Activated CD4-positive, alpha-beta T cell treated with anti-CD3 and anti-CD28 coated beads, Interleukin-2, amount 10 ng/mL, durations not matched to agents 7 days and 5 days (primary cell): ENCODE measurements around the gene FLNC. TPM values are rescaled to one million over a fixed set of nuclear protein-coding genes. Genes with fewer than 3 reads are reported as not detected.
A peak's percentile ranks its signal among the peaks of the same experiment; 100 is the strongest.

Experiments used
- CTCF ChIA-PET: fragments of 350-600 bp; sonication (Branson Sonifier 250); formaldehyde crosslinking; loops from one replicate; lab custom pipeline; 2021; ENCODE audit warnings: antibody characterized with exemption; lab: Charles Lee
- POLR2A ChIA-PET: fragments of 350-600 bp; sonication (Branson Sonifier 250); formaldehyde crosslinking; loops from one replicate; lab custom pipeline; 2021; ENCODE audit warnings: antibody characterized with exemption; lab: Charles Lee
- DNase-seq: peaks from one replicate; pipeline ENCODE4 v3.0.0-alpha.2; 2020
- H3K27ac Mint-ChIP-seq: one replicate; pipeline ENCODE4 v1.8.0; 2021; ENCODE audit warnings: mild to moderate bottlenecking, moderate library complexity, mixed read lengths
- H3K27me3 Mint-ChIP-seq: one replicate; pipeline ENCODE4 v1.8.0; 2021; ENCODE audit warnings: mixed read lengths
- H3K36me3 Mint-ChIP-seq: one replicate; pipeline ENCODE4 v1.8.0; 2021; ENCODE audit warnings: low read depth, mixed read lengths
- H3K4me1 Mint-ChIP-seq: one replicate; pipeline ENCODE4 v1.8.0; 2021; ENCODE audit warnings: mixed read lengths
- H3K4me3 Mint-ChIP-seq: one replicate; pipeline ENCODE4 v1.8.0; 2021; ENCODE audit warnings: mild to moderate bottlenecking, moderate library complexity, mixed read lengths
- H3K9me3 Mint-ChIP-seq: one replicate; pipeline ENCODE4 v1.8.0; 2021; ENCODE audit warnings: mixed read lengths
- total RNA-seq, 2 experiments: library from RNA; stranded (reverse); gene quantifications; one replicate each; pipeline ENCODE4 v1.2.3, GENCODE V29; 2021

Gene FLNC
- total RNA-seq: not detected

DNA sequence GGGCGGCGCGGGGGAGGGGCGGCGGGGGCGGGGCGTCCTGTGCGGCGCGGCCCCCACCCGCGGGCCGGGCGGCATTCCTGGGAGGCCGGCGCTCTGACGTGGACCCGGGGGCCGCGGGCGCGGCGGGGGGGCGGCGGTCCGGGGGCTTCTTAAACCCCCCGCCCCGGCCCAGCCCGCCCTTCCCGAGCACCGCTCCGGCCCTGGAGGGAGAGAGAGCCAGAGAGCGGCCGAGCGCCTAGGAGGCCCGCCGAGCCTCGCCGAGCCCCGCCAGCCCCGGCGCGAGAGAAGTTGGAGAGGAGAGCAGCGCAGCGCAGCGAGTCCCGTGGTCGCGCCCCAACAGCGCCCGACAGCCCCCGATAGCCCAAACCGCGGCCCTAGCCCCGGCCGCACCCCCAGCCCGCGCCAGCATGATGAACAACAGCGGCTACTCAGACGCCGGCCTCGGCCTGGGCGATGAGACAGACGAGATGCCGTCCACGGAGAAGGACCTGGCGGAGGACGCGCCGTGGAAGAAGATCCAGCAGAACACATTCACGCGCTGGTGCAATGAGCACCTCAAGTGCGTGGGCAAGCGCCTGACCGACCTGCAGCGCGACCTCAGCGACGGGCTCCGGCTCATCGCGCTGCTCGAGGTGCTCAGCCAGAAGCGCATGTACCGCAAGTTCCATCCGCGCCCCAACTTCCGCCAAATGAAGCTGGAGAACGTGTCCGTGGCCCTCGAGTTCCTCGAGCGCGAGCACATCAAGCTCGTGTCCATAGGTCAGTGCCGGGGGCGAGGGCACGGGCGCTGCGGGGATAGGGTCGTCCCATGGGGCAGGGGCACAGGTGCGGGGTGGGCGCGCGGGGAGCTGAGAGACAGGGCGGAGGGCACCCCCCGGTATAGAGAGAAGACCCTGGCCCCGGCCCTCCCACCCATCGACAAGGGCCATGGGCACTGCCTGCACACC lies at the start of gene FLNC:
FLNC (plus strand) TSS at position 176 of the 947 bp plus-strand sequence; CDS start at position 408, 232 bp downstream.
- Mint-ChIP-seq H3K4me1 (peaks cover 14% of the 10 kb centered on the region), H3K4me3 (peak within 1 kb of the TSS; percentile 34), H3K9me3 (no peaks in the 10 kb centered on the region), H3K27ac (no peak within 1 kb of the TSS), H3K27me3 (peaks cover 37% of the 10 kb centered on the region), H3K36me3 (no peaks in the 10 kb centered on the region)
- ChIA-PET POLR2A (no interaction called here), CTCF (interaction anchor here (1.3 kb wide), 1 partner anchor 11 kb away, joined by 5 read pairs; no protein-coding TSS in a partner anchor)
- DNase-seq: peak; percentile 32

DNA sequence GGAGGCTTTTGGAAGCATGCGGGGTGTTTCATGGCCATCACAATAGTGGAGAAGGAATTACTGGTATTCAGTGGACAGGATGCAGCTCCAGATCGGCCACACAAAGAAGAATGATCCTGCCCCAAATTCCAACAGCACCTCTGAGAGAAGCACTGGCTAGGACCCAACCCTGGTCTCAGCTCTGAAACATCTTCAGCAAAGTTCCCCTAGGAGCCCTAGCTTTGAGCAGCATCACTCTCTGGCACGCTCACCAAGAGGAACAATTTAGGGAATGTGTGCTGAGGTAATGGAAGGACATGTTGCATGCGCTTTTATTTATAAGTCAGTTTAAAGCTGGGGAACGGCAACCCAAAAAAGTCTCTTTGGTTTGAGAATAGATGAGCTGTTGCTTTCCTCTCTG lies 49.1 kb upstream of the FLNC start:
- peaks cover 16% of the 10 kb centered on the region for H3K27me3 Mint-ChIP-seq
- no peak overlapping the region for H3K4me3 Mint-ChIP-seq
- H3K27ac Mint-ChIP-seq: no peak overlapping the region
- DNase-seq: no peak
- peaks cover 14% of the 10 kb centered on the region for H3K9me3 Mint-ChIP-seq
- H3K36me3 Mint-ChIP-seq: peaks cover 4% of the 10 kb centered on the region
- ChIA-PET POLR2A (no interaction called here), CTCF (interaction anchor here (0.5 kb wide), 1 partner anchor 307 kb away, joined by 4 read pairs; no protein-coding TSS in a partner anchor)
- H3K4me1 Mint-ChIP-seq: no peaks in the 10 kb centered on the region

- ChIA-PET POLR2A (no interaction called here), CTCF (no interaction called here)
Observed at GRCh38 chr7:128781851-128782250, 48.4 kb upstream of the FLNC start.

DNA sequence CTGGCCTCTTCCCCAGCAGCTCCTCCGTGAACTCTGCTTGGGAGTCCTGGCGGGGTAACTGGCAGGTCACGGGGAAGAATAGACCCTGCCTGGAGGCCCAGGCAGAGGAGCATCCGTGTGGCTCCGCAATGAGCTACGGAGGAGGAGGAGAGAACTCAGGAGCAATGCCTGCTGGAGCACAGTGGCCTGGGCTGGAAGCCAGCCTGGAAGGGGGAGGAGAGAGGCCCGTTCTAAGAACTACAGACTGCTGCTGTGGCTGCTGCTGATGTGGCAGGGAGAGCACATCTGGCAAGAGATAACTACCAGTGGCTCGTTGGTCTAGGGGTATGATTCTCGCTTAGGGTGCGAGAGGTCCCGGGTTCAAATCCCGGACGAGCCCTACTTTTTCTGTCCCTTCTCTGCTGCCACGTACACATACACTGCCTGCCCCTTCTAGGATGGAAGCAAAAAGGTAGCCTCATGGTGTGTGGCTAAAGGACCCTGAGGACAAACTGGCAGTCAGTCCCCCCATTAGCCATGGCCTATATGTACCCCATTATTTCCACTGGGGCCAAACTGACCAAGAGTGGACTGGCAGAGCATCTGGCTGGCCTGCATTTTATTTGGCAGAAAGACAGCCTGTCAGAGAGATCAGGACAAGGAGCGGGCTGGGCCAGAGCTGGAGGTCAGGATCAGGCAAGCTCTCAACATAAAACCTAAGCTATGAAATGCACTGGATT lies 46.9 kb upstream of the FLNC start:
- ChIA-PET POLR2A (no interaction called here), CTCF (interaction anchor here (0.8 to 1.2 kb wide), 2 partner anchors 12 to 14 kb away, joined by 3 read pairs; no protein-coding TSS in a partner anchor)
- Mint-ChIP-seq H3K9me3 (no peaks in the 10 kb centered on the region), H3K4me3 (no peak overlapping the region), H3K36me3 (no peaks in the 10 kb centered on the region), H3K4me1 (no peaks in the 10 kb centered on the region), H3K27me3 (peaks cover 25% of the 10 kb centered on the region), H3K27ac (no peak overlapping the region)
- DNase-seq: no peak

More at GRCh38 chr7:128781851-128782250, 48.4 kb upstream of the FLNC start:
- Mint-ChIP-seq H3K4me3 (no peak overlapping the region), H3K27ac (no peak overlapping the region), H3K27me3 (peaks cover 19% of the 10 kb centered on the region), H3K36me3 (peaks cover 3% of the 10 kb centered on the region), H3K4me1 (no peaks in the 10 kb centered on the region), H3K9me3 (peaks cover 13% of the 10 kb centered on the region)
- no peak for DNase-seq

DNA sequence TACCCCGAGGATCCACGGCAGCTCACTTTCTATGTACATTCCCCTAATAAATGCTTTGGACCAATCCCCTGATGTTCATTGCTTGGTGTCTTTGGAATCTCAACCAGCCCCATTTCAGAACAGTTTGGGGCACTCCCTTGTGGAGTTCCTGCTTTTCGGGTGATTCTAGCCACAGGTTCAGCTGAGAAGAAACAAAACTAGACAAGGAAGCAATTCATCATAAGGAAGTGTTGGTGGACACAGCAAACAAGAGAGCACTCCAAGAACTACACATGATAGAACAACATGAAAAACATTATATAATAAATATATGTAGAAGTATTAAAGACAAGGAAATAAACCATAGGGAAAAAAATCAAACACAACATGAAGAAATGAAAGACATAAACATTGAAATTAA lies 44.5 kb upstream of the FLNC start:
- Mint-ChIP-seq H3K36me3 (no peaks in the 10 kb centered on the region), H3K27me3 (peaks cover 44% of the 10 kb centered on the region), H3K9me3 (no peaks in the 10 kb centered on the region), H3K4me3 (no peak overlapping the region), H3K4me1 (peaks cover 4% of the 10 kb centered on the region), H3K27ac (no peak overlapping the region)
- POLR2A ChIA-PET: no interaction called here
- CTCF ChIA-PET: interaction anchor here (1.5 kb wide), 1 partner anchor 16 kb away, joined by 7 read pairs; no protein-coding TSS in a partner anchor
- DNase-seq: no peak

GRCh38 chr7:128788446-128789412 lies 41.5 kb upstream of the FLNC start:
- peaks cover 42% of the 10 kb centered on the region for H3K27me3 Mint-ChIP-seq
- H3K9me3 Mint-ChIP-seq: no peaks in the 10 kb centered on the region
- no peak for DNase-seq
- no peak overlapping the region for H3K4me3 Mint-ChIP-seq
- POLR2A ChIA-PET: no interaction called here
- H3K27ac Mint-ChIP-seq: no peak overlapping the region
- H3K4me1 Mint-ChIP-seq: peaks cover 10% of the 10 kb centered on the region
- no peaks in the 10 kb centered on the region for H3K36me3 Mint-ChIP-seq
- CTCF ChIA-PET: interaction anchor here (1.2 kb wide), 1 partner anchor 298 kb away, joined by 3 read pairs; no protein-coding TSS in a partner anchor

- no peaks in the 10 kb centered on the region for H3K36me3 Mint-ChIP-seq
- H3K27me3 Mint-ChIP-seq: peaks cover 35% of the 10 kb centered on the region
- H3K27ac Mint-ChIP-seq: peak overlapping the region; percentile 75
- no peaks in the 10 kb centered on the region for H3K9me3 Mint-ChIP-seq
- ChIA-PET CTCF (no interaction called here), POLR2A (no interaction called here)
- peak overlapping the region; percentile 73 for H3K4me3 Mint-ChIP-seq
- H3K4me1 Mint-ChIP-seq: peaks cover 10% of the 10 kb centered on the region
- DNase-seq: no peak
Observed at GRCh38 chr7:128790315-128791041, 39.7 kb upstream of the FLNC start.

DNA sequence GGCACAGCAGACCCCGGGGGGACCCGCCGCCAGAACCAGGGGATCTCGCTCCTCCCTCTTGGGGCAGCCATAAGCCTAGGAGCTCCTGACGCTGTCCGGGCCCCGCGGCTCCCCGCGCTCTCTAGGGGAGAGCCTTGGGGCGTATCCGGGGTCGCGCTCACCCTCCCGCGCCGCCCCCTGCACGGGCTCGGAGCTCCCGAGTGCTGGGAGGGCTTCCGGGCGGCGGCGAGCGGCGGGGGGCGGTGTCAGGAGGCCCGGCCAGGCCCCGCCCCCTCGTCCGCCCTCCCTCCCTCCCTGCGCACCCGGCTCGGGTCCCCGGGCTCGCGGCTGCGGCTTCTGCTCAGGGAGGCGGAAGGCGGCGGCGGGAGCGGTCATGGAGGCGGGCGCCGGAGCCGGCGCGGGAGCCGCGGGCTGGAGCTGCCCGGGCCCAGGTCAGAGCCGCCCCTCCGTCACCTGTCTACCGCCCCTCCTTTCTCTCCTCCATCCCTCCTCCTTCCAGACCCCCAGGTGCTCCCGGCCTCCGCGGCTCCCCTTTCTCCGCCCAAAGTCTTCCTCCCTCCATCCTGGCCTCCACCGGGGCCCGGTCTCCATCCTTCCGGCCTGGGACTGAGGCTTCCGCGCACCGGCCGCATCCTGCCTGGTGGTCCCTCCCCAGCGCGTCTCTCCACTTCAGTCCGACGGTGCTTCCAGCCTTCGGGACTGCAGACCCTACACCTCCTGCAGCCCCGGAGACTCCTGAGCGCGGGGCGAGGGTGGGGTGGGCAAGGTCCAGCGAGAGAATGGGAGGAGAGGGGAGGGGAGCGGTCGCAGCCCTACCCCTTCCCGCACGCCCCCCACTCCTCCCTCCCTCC lies 38.9 kb upstream of the FLNC start, which contains the start of gene CCDC136:
CCDC136 (plus strand) TSS at position 848 of the 851 bp plus-strand sequence. CDS start 444 bp downstream, outside the sequence.
- peak within 1 kb of the TSS; percentile 81 for H3K4me3 Mint-ChIP-seq
- ChIA-PET POLR2A (no interaction called here), CTCF (interaction anchor here (1.3 kb wide), 1 partner anchor 15 kb away, joined by 3 read pairs; no protein-coding TSS in a partner anchor)
- H3K27ac Mint-ChIP-seq: peak within 1 kb of the TSS; percentile 78
- DNase-seq: peak; percentile 76
- H3K36me3 Mint-ChIP-seq: no peaks in the 10 kb centered on the region
- H3K27me3 Mint-ChIP-seq: peaks cover 27% of the 10 kb centered on the region
- H3K9me3 Mint-ChIP-seq: no peaks in the 10 kb centered on the region
- H3K4me1 Mint-ChIP-seq: peaks cover 10% of the 10 kb centered on the region

DNA sequence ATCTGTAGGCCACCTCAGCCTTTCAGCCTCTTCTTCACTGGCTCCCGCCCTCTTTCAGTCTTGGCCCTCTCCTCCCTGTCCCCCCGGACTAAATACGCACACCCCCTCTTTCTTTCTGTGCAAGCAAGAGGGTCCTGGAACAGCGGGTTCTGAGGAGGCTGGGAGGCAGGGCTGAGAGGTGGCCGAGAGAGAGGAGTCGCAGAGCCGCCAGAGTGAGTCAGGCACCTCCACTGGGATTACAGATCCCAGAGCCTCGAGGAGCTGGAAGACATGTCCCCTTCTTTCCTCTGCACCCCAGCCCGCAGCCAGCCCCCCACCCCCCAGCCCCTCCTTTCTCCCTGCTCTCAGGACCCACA lies 38.3 kb upstream of the FLNC start:
- Mint-ChIP-seq H3K36me3 (no peaks in the 10 kb centered on the region), H3K9me3 (no peaks in the 10 kb centered on the region), H3K4me3 (peak overlapping the region; percentile 81), H3K27me3 (peaks cover 25% of the 10 kb centered on the region), H3K27ac (no peak overlapping the region), H3K4me1 (peaks cover 10% of the 10 kb centered on the region)
- ChIA-PET POLR2A (no interaction called here), CTCF (interaction anchor here (1.3 kb wide), 1 partner anchor 14 kb away, joined by 3 read pairs; no protein-coding TSS in a partner anchor)
- DNase-seq: no peak

- no peaks in the 10 kb centered on the region for H3K36me3 Mint-ChIP-seq
- DNase-seq: no peak
- H3K9me3 Mint-ChIP-seq: no peaks in the 10 kb centered on the region
- peaks cover 10% of the 10 kb centered on the region for H3K4me1 Mint-ChIP-seq
- ChIA-PET CTCF (interaction anchor here (1.3 kb wide), 1 partner anchor 14 kb away, joined by 3 read pairs; no protein-coding TSS in a partner anchor), POLR2A (no interaction called here)
- H3K27me3 Mint-ChIP-seq: peaks cover 21% of the 10 kb centered on the region
- H3K4me3 Mint-ChIP-seq: peak overlapping the region; percentile 81
- no peak overlapping the region for H3K27ac Mint-ChIP-seq
Observed at GRCh38 chr7:128792471-128793180, 37.6 kb upstream of the FLNC start.
